A549 (cell line): Measurements from ENCODE around the gene EVX1. TPM values are rescaled to one million over a fixed set of nuclear protein-coding genes. Genes with fewer than 3 reads are reported as not detected.

Experiments
- ATAC-seq, 2 experiments: fragments of 200-7000 bp in 1 of 2; fragments of >200 bp in 1 of 2; cut with Nextera tagmentation in 1 of 2; cut with Tn5 transposase in 1 of 2; 3 replicates each; pipeline versions ENCODE4 v1.8.0 to v1.9.1; 2018 to 2020; ENCODE audit warnings: mild to moderate bottlenecking in 1 of 2, moderate library complexity in 1 of 2
- CTCF ChIA-PET: fragments of 300-600 bp; sonication (Branson Sonifier 250); formaldehyde crosslinking; extraction: SDS; loops from one replicate; lab custom pipeline; 2021; ENCODE audit warnings: antibody characterized with exemption, inconsistent platforms; lab: Yijun Ruan, JAX
- POLR2A ChIA-PET: fragments of 350-600 bp; formaldehyde crosslinking; extraction: SDS; loops from one replicate; lab custom pipeline; 2021; ENCODE audit warnings: antibody characterized with exemption, inconsistent platforms; lab: Yijun Ruan, JAX
- DNase-seq, 2 experiments: peaks; one replicate each; pipeline versions ENCODE4 v3.0.0 to v3.0.0-alpha.2; 2011 to 2016; ENCODE audit warnings: low read depth in 1 of 2, low spot score in 1 of 2
- FAIRE-seq: peaks from 2 replicates; lab custom pipeline; 2011; peaks lifted over from hg19 to GRCh38; lab: Jason Lieb, UNC
- H3K27ac ChIP-seq, 2 experiments: fragments of >200 bp; sonication (Bioruptor Twin); formaldehyde crosslinking; 3 replicates each; pipeline ENCODE4 v1.5.1; 2016 to 2017
- H3K4me1 ChIP-seq: fragments of >200 bp; sonication (Bioruptor Twin); formaldehyde crosslinking; 3 replicates; pipeline ENCODE4 v1.6.1; 2016
- H3K4me2 ChIP-seq: fragments of >200 bp; sonication (Bioruptor Twin); formaldehyde crosslinking; 3 replicates; pipeline ENCODE4 v1.6.1; 2016
- H3K4me3 ChIP-seq: fragments of >200 bp; sonication (Bioruptor Twin); formaldehyde crosslinking; 3 replicates; pipeline ENCODE4 v1.5.1; 2016
- H3K9me3 ChIP-seq: fragments of >200 bp; sonication (Bioruptor Twin); formaldehyde crosslinking; 3 replicates; pipeline ENCODE4 v1.6.1; 2016
- CEBPB ChIP-seq, 2 experiments: fragments of >200 bp in 1 of 2; sonication (Bioruptor Twin) in 1 of 2; formaldehyde crosslinking in 1 of 2; IDR thresholded peaks; 2 replicates each; pipeline ENCODE4 v1.6.1; 2012 to 2016
- CHD2 ChIP-seq: fragments of 150-350 bp; IDR thresholded peaks from 2 replicates; pipeline ENCODE4 v1.6.1; 2014; ENCODE audit warnings: low read length; ENCODE audit not compliant: partially characterized antibody
- EHF ChIP-seq: fragments of 250-450 bp; sonication (Bioruptor Pico); IDR thresholded peaks from 2 replicates; pipeline ENCODE4 v1.5.0; 2020; ENCODE audit warnings: mild to moderate bottlenecking
- FOSB ChIP-seq: fragments of 250-450 bp; sonication (Bioruptor Pico); IDR thresholded peaks from 2 replicates; pipeline ENCODE4 v1.5.0; 2020; ENCODE audit warnings: mild to moderate bottlenecking, moderate library complexity
- GATA3 ChIP-seq: IDR thresholded peaks from 2 replicates; pipeline ENCODE4 v1.6.1; 2012; ENCODE audit warnings: borderline replicate concordance
- HDAC2 ChIP-seq: fragments of 200-600 bp; sonication (generic); IDR thresholded peaks from 2 replicates; pipeline ENCODE4 v1.6.1; 2016
- HEYL ChIP-seq: fragments of 250-450 bp; sonication (Bioruptor Pico); IDR thresholded peaks from 2 replicates; pipeline ENCODE4 v1.8.0; 2021; ENCODE audit warnings: mild to moderate bottlenecking, moderate library complexity
- JUN ChIP-seq, 2 experiments: fragments of >200 bp; sonication (Bioruptor Twin); formaldehyde crosslinking; IDR thresholded peaks; 2 replicates in 1 of 2; 3 replicates in 1 of 2; pipeline ENCODE4 v1.6.1; 2016 to 2017
- MAFK ChIP-seq: fragments of 450-650 bp; IDR thresholded peaks from 2 replicates; pipeline ENCODE4 v1.6.1; 2014; ENCODE audit not compliant: partially characterized antibody
- NPAS2 ChIP-seq: fragments of 250-450 bp; sonication (Bioruptor Pico); IDR thresholded peaks from 2 replicates; pipeline ENCODE4 v1.8.0; 2022; ENCODE audit warnings: mild to moderate bottlenecking, moderate library complexity, borderline replicate concordance
- POLR2A ChIP-seq: IDR thresholded peaks from 2 replicates; pipeline ENCODE4 v1.6.1; 2012; ENCODE audit warnings: mild to moderate bottlenecking, low read length
- RCOR1 ChIP-seq: fragments of 150-350 bp; IDR thresholded peaks from 2 replicates; pipeline ENCODE4 v1.6.1; 2014; ENCODE audit warnings: antibody characterized with exemption, low read length, low read depth
- RFX5 ChIP-seq: fragments of 450-650 bp; IDR thresholded peaks from 2 replicates; pipeline ENCODE4 v1.7.1; 2014; ENCODE audit warnings: antibody characterized with exemption, mild to moderate bottlenecking, moderate library complexity
- RNF2 ChIP-seq: fragments of 200-600 bp; sonication (generic); IDR thresholded peaks from 2 replicates; pipeline ENCODE4 v1.6.1; 2016; ENCODE audit warnings: low read depth, mild to moderate bottlenecking, antibody characterized with exemption, moderate library complexity, borderline replicate concordance
- TFCP2L1 ChIP-seq: fragments of 250-450 bp; sonication (Bioruptor Pico); IDR thresholded peaks from 2 replicates; pipeline ENCODE4 v1.5.0; 2021; ENCODE audit warnings: mild to moderate bottlenecking
- WGBS: methylation state at CpG from one replicate; pipeline ENCODE4 v1.1.6; 2017; ENCODE audit errors: missing lambda C conversion rate; 5-methylcytosine and 5-hydroxymethylcytosine counted together
- polyA plus RNA-seq, 4 experiments: library from polyadenylated mRNA; depleted of rRNA in 3 of 4; stranded (reverse); fragments of >200 nt; fragmentation: RNase III in 1 of 4; extraction: RNeasy Plus Mini Kit Qiagen cat#74134 plus additional on column Dnase treatment in 1 of 4; gene quantifications; 2 replicates in 3 of 4; 3 replicates in 1 of 4; pipeline ENCODE4 v1.2.3, GENCODE V29; 2011 to 2017
- TF ChIP-seq, protein P1 (sequence below): fragments of >200 bp; sonication (Bioruptor Twin); formaldehyde crosslinking; IDR thresholded peaks from 2 replicates; pipeline ENCODE4 v1.6.1; 2016
- TF ChIP-seq, protein P2 (sequence below): fragments of 200-600 bp; sonication (generic); IDR thresholded peaks from 2 replicates; pipeline ENCODE4 v1.6.1; 2016; ENCODE audit warnings: antibody characterized with exemption, mild to moderate bottlenecking, moderate library complexity
- TF ChIP-seq, protein P3 (sequence below): IDR thresholded peaks from 2 replicates; pipeline ENCODE4 v1.6.1; 2012
- TF ChIP-seq, protein P4 (sequence below): fragments of 250-450 bp; sonication (Bioruptor Pico); IDR thresholded peaks from 2 replicates; pipeline ENCODE4 v1.5.0; 2021; ENCODE audit warnings: mild to moderate bottlenecking, moderate library complexity, borderline replicate concordance

The EVX1 gene
- polyA plus RNA-seq, 2 of the 4 experiments (the other 2 are of a cell fraction): 0.05 to 0.08 TPM

DNA sequence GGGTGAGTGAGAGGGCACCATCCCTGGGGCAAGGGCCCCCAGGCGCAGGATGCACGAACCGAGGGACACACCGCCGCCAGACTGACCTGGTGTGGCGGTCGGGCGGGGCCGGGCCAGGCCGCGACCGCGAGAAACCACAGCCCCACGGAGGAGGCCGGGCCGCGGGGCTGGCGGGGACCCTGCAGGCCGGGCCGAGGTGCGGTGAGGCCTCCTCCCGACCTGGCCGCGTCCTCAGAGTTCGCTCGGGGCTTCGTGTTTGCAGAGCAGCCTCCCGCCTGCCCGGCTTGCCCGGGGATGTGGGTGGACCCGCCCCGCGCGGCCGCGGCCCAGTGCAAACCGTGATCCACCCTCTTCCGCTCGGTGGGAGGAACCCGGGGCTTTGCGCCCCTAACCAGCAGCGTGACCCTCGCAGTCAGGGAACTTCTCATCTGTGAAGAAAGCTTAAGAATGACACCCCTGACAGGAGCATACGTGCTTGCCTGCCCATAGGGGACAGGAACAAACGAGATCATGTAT is 22.1 kb upstream of the EVX1 start:
- TF ChIP-seq MAFK: no peak
- TF ChIP-seq, protein P1, sequence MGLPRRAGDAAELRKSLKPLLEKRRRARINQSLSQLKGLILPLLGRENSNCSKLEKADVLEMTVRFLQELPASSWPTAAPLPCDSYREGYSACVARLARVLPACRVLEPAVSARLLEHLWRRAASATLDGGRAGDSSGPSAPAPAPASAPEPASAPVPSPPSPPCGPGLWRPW: no peak
- no peak for DNase-seq
- ATAC-seq: no peak
- H3K4me1 ChIP-seq: no peaks in the 10 kb centered on the region
- no peak for FAIRE-seq
- WGBS: 93% methylated on average over 45 of the region's 45 CpGs
- ChIA-PET POLR2A (no interaction called here), CTCF (interaction anchor here (1.7 to 2.9 kb wide), 2 partner anchors 10 to 25 kb away, joined by 5 to 10 read pairs; no protein-coding TSS in a partner anchor)
- H3K27ac ChIP-seq: no peak overlapping the region
- no peaks in the 10 kb centered on the region for H3K9me3 ChIP-seq
- H3K4me2 ChIP-seq: no peak overlapping the region
- H3K4me3 ChIP-seq: no peak overlapping the region

DNA sequence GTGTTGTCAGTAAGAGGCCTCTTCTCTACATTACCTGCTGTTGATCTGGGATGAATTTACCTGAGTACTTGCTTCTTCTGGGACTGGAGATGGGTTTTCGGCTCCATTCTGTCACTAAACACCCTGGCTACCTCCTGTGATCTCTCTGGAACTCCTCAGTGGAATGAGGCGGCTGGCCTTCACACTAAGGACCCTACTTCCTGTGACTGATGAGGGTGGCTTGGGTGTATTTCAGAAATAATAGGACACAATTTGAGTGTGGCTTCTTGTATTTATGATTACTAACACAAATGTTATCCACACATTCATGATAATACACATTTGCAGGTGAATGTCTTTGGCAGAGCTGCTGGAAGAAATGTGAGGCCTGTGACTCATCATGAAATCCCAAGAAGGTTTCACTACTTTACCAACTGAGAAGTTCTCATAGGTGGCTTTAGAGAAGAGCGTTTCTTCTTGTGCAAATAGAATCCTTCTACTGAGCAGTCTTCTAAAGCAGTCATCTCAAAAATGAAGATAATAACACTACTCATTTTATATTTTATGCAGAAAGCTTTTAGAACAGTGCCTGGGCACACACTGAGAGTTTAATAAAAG is 21.3 kb upstream of the EVX1 start:
- DNase-seq: no peak
- H3K27ac ChIP-seq: no peak overlapping the region
- ChIA-PET CTCF (interaction anchor here (8.1 kb wide), 1 partner anchor 11 kb away, joined by 48 read pairs; no protein-coding TSS in a partner anchor), POLR2A (no interaction called here)
- FAIRE-seq: no peak
- no peaks in the 10 kb centered on the region for H3K4me1 ChIP-seq
- no peak overlapping the region for H3K4me3 ChIP-seq
- TF ChIP-seq RCOR1: no peak
- no peak for TF ChIP-seq GATA3
- TF ChIP-seq HEYL (CRISPR knock-in tag): no peak
- no peak for TF ChIP-seq RNF2
- TF ChIP-seq POLR2A: no peak
- no peak for TF ChIP-seq HDAC2
- no peak for TF ChIP-seq CHD2
- TF ChIP-seq, protein P2, sequence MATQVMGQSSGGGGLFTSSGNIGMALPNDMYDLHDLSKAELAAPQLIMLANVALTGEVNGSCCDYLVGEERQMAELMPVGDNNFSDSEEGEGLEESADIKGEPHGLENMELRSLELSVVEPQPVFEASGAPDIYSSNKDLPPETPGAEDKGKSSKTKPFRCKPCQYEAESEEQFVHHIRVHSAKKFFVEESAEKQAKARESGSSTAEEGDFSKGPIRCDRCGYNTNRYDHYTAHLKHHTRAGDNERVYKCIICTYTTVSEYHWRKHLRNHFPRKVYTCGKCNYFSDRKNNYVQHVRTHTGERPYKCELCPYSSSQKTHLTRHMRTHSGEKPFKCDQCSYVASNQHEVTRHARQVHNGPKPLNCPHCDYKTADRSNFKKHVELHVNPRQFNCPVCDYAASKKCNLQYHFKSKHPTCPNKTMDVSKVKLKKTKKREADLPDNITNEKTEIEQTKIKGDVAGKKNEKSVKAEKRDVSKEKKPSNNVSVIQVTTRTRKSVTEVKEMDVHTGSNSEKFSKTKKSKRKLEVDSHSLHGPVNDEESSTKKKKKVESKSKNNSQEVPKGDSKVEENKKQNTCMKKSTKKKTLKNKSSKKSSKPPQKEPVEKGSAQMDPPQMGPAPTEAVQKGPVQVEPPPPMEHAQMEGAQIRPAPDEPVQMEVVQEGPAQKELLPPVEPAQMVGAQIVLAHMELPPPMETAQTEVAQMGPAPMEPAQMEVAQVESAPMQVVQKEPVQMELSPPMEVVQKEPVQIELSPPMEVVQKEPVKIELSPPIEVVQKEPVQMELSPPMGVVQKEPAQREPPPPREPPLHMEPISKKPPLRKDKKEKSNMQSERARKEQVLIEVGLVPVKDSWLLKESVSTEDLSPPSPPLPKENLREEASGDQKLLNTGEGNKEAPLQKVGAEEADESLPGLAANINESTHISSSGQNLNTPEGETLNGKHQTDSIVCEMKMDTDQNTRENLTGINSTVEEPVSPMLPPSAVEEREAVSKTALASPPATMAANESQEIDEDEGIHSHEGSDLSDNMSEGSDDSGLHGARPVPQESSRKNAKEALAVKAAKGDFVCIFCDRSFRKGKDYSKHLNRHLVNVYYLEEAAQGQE: no peak
- TF ChIP-seq, protein P3, sequence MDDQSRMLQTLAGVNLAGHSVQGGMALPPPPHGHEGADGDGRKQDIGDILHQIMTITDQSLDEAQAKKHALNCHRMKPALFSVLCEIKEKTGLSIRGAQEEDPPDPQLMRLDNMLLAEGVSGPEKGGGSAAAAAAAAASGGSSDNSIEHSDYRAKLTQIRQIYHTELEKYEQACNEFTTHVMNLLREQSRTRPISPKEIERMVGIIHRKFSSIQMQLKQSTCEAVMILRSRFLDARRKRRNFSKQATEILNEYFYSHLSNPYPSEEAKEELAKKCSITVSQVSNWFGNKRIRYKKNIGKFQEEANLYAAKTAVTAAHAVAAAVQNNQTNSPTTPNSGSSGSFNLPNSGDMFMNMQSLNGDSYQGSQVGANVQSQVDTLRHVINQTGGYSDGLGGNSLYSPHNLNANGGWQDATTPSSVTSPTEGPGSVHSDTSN: no peak
- TF ChIP-seq, protein P4, sequence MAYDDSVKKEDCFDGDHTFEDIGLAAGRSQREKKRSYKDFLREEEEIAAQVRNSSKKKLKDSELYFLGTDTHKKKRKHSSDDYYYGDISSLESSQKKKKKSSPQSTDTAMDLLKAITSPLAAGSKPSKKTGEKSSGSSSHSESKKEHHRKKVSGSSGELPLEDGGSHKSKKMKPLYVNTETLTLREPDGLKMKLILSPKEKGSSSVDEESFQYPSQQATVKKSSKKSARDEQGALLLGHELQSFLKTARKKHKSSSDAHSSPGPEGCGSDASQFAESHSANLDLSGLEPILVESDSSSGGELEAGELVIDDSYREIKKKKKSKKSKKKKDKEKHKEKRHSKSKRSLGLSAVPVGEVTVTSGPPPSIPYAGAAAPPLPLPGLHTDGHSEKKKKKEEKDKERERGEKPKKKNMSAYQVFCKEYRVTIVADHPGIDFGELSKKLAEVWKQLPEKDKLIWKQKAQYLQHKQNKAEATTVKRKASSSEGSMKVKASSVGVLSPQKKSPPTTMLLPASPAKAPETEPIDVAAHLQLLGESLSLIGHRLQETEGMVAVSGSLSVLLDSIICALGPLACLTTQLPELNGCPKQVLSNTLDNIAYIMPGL (CRISPR knock-in tag): no peak
- TF ChIP-seq FOSB (CRISPR knock-in tag): no peak
- no peak for TF ChIP-seq RFX5
- TF ChIP-seq JUN (IDR thresholded peaks at IDR 0.05): no peak
- no peak for TF ChIP-seq CEBPB (IDR thresholded peaks at IDR 0.05)
- TF ChIP-seq NPAS2 (CRISPR knock-in tag): no peak
- TF ChIP-seq EHF (CRISPR knock-in tag): no peak
- TF ChIP-seq TFCP2L1 (CRISPR knock-in tag): no peak
- ATAC-seq: no peak
- H3K4me2 ChIP-seq: no peak overlapping the region
- H3K9me3 ChIP-seq: no peaks in the 10 kb centered on the region
- 73% methylated on average over 3 of the region's 3 CpGs for WGBS
